Hematopoietic multipotent progenitor cell treated with erythropoietin and hydrocortisone succinate and interleukin-3 and kit ligand, for 8 days (in vitro differentiated cells): Measurements from ENCODE around the gene FAF1.
"Not testable (repeated sequence)": the region's sequence is repeated elsewhere in the genome, so short reads cannot be mapped to it uniquely, and the experiment has no call there.

Experiments used
- DNase-seq: peaks from one replicate; pipeline ENCODE4 v3.0.0-alpha.2; 2015

Gene FAF1

GRCh38 chr1:50952566-50952965, 7.5 kb downstream of the FAF1 start:
- DNase-seq, result not testable (repeated sequence)

- DNase-seq, result no peak
These were observed 9.7 kb downstream of the FAF1 start for GRCh38 chr1:50950396-50950795.

- DNase-seq, result no peak
These were observed 10.6 kb downstream of the FAF1 start for GRCh38 chr1:50949286-50949982.

- DNase-seq, result no peak
These were observed 17.7 kb downstream of the FAF1 start for GRCh38 chr1:50942334-50942733.

- DNase-seq, result no peak
These were observed 19.8 kb downstream of the FAF1 start for GRCh38 chr1:50940291-50940690.

GRCh38 chr1:50936321-50936720, 23.7 kb downstream of the FAF1 start:
- no peak for DNase-seq

GRCh38 chr1:50935276-50935675, 24.8 kb downstream of the FAF1 start:
- not testable (repeated sequence) for DNase-seq

GRCh38 chr1:50934838-50935237, 25.2 kb downstream of the FAF1 start:
- no peak for DNase-seq

GRCh38 chr1:50933770-50934169, 26.3 kb downstream of the FAF1 start:
- not testable (repeated sequence) for DNase-seq

GRCh38 chr1:50932043-50932442, 28.0 kb downstream of the FAF1 start:
- DNase-seq, result not testable (repeated sequence)

- DNase-seq, result peak; percentile 19
These were observed 28.9 kb downstream of the FAF1 start for GRCh38 chr1:50930965-50931737.

GRCh38 chr1:50930193-50930592, 29.9 kb downstream of the FAF1 start:
- no peak for DNase-seq

- peak; percentile 59 for DNase-seq
These were observed 30.6 kb downstream of the FAF1 start for GRCh38 chr1:50929376-50929958.

- no peak for DNase-seq
These were observed 36.5 kb downstream of the FAF1 start for GRCh38 chr1:50923564-50923963.

- DNase-seq, result no peak
These were observed 39.0 kb downstream of the FAF1 start for GRCh38 chr1:50921029-50921428.

GRCh38 chr1:50920409-50920808, 39.7 kb downstream of the FAF1 start:
- DNase-seq, result no peak

GRCh38 chr1:50917138-50918137, 42.6 kb downstream of the FAF1 start:
- no peak for DNase-seq

- no peak for DNase-seq
These were observed 44.4 kb downstream of the FAF1 start for GRCh38 chr1:50915621-50916020.

GRCh38 chr1:50913954-50914353, 46.1 kb downstream of the FAF1 start:
- no peak for DNase-seq

- DNase-seq, result not testable (repeated sequence)
These were observed 49.7 kb downstream of the FAF1 start for GRCh38 chr1:50910356-50910755.

- not testable (repeated sequence) for DNase-seq
These were observed 52.5 kb downstream of the FAF1 start for GRCh38 chr1:50907610-50908009.

GRCh38 chr1:50906050-50906449, 54.0 kb downstream of the FAF1 start:
- DNase-seq, result not testable (repeated sequence)

GRCh38 chr1:50902419-50902818, 57.6 kb downstream of the FAF1 start:
- no peak for DNase-seq
